Trophoblast cell (in vitro differentiated cells and primary cell): Measurements from ENCODE around the gene SARS1.

Experiments
- DNase-seq, 2 donors: peaks; one replicate each; pipeline ENCODE4 v3.0.0-alpha.2; 2016
- H2AFZ ChIP-seq: 2 replicates; pipeline ENCODE4 v1.6.1; 2013; ENCODE audit warnings: low read length, moderate library complexity, mild to moderate bottlenecking; ENCODE audit not compliant: insufficient read depth, poor library complexity
- H2AK5ac ChIP-seq: 2 replicates; pipeline ENCODE4 v1.6.1; 2013; ENCODE audit warnings: mild to moderate bottlenecking, low read length
- H2BK120ac ChIP-seq: 2 replicates; pipeline ENCODE4 v1.6.1; 2013; ENCODE audit warnings: low read length, mild to moderate bottlenecking, moderate library complexity; ENCODE audit not compliant: insufficient read depth, poor library complexity
- H2BK12ac ChIP-seq: 2 replicates; pipeline ENCODE4 v1.6.1; 2013; ENCODE audit warnings: mild to moderate bottlenecking, low read length, moderate library complexity
- H2BK5ac ChIP-seq: 2 replicates; pipeline ENCODE4 v1.6.1; 2013; ENCODE audit warnings: low read length, low read depth, moderate library complexity, mild to moderate bottlenecking; ENCODE audit not compliant: poor library complexity
- H3K14ac ChIP-seq: 2 replicates; pipeline ENCODE4 v1.6.1; 2013; ENCODE audit warnings: mild to moderate bottlenecking, low read length
- H3K18ac ChIP-seq: 2 replicates; pipeline ENCODE4 v1.6.1; 2013; ENCODE audit warnings: mild to moderate bottlenecking, low read length
- H3K23ac ChIP-seq: 2 replicates; pipeline ENCODE4 v1.6.1; 2013; ENCODE audit warnings: low read length
- H3K27ac ChIP-seq: 2 replicates; pipeline ENCODE4 v1.5.1; 2013; ENCODE audit warnings: low read depth, mild to moderate bottlenecking, inconsistent platforms, low read length, moderate library complexity
- H3K27me3 ChIP-seq: 2 replicates; pipeline ENCODE4 v1.6.1; 2013; ENCODE audit warnings: inconsistent platforms, mild to moderate bottlenecking, low read length, moderate library complexity; ENCODE audit not compliant: insufficient read depth
- H3K36me3 ChIP-seq, 2 experiments: 1 replicate in 1 of 2; 2 replicates in 1 of 2; pipeline ENCODE4 v1.6.1; 2013; ENCODE audit warnings: low read length in 2 of 2, mild to moderate bottlenecking in 2 of 2, moderate library complexity in 1 of 2; ENCODE audit not compliant: insufficient read depth in 2 of 2, control insufficient read depth in 1 of 2
- H3K4ac ChIP-seq: 2 replicates; pipeline ENCODE4 v1.6.1; 2013; ENCODE audit warnings: low read depth, mild to moderate bottlenecking, low read length, moderate library complexity
- H3K4me1 ChIP-seq, 2 experiments: 1 replicate in 1 of 2; 2 replicates in 1 of 2; pipeline ENCODE4 v1.6.1; 2013; ENCODE audit warnings: low read length in 2 of 2, mild to moderate bottlenecking in 2 of 2, moderate library complexity in 1 of 2; ENCODE audit not compliant: insufficient read depth in 2 of 2, control insufficient read depth in 1 of 2
- H3K4me2 ChIP-seq: 2 replicates; pipeline ENCODE4 v1.6.1; 2013; ENCODE audit warnings: inconsistent platforms, mild to moderate bottlenecking, low read length, moderate library complexity
- H3K4me3 ChIP-seq: 2 replicates; pipeline ENCODE4 v1.5.1; 2013; ENCODE audit warnings: mild to moderate bottlenecking, low read depth, low read length, inconsistent platforms
- H3K79me1 ChIP-seq: one replicate; pipeline ENCODE4 v1.6.1; 2013; ENCODE audit warnings: low read length
- H3K79me2 ChIP-seq: 2 replicates; pipeline ENCODE4 v1.6.1; 2013; ENCODE audit warnings: low read length, mild to moderate bottlenecking; ENCODE audit not compliant: control insufficient read depth, insufficient read depth, poor library complexity
- H3K9ac ChIP-seq: 2 replicates; pipeline ENCODE4 v1.6.1; 2013; ENCODE audit warnings: mild to moderate bottlenecking, low read length
- H3K9me3 ChIP-seq: 2 replicates; pipeline ENCODE4 v1.6.1; 2013; ENCODE audit warnings: low read depth, mild to moderate bottlenecking, control low read depth, inconsistent platforms, low read length; ENCODE audit not compliant: insufficient read depth
- H4K12ac ChIP-seq: 2 replicates; pipeline ENCODE4 v1.6.1; 2013; ENCODE audit warnings: low read depth, mild to moderate bottlenecking, low read length, moderate library complexity
- H4K8ac ChIP-seq: 2 replicates; pipeline ENCODE4 v1.6.1; 2013; ENCODE audit warnings: low read depth, mild to moderate bottlenecking, low read length, moderate library complexity
- H4K91ac ChIP-seq: one replicate; pipeline ENCODE4 v1.6.1; 2013; ENCODE audit warnings: low read depth, mild to moderate bottlenecking, low read length, moderate library complexity
- WGBS: extraction: QIAGEN DNeasy Blood & Tissue Kit; methylation state at CpG from one replicate; pipeline ENCODE4 v1.1.7; 2013; ENCODE audit warnings: missing lambda C conversion rate; ENCODE audit not compliant: insufficient read length, insufficient coverage; ENCODE audit errors: extremely low coverage; 5-methylcytosine and 5-hydroxymethylcytosine counted together

The SARS1 gene

DNA sequence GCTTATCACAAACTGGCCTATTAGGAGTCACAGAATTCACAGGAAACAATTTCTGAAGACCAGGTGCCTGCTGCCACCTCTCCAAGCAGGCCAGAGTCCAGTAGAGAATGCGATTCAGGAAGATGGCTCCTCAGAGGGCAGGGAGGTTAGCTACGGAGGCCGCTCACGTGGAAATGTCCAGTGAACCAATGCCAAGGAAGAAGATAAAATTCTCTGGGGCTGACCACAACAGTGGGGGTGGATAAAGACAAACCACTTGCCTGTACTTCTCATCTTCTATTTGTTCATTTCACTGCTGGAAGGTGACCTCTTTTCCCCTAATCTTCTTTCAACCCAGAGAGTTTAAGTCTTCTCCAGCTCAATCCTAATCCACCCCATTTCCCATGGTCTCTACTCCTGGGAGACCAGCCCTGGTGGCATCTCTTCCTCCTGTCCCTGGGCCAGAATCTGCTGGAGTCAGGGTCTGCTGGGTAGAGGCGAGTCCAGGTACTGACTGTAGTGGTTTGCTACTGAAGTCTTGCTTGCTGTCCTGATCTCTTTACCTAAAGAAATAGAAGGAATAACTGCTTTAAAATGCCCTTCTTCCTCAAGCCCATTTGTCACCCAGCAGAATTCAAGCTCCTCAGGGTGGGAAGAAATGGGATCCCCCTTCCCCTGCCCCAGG is 66.0 kb downstream of the SARS1 start:
- peaks cover 32 to 49% of the 10 kb centered on the region in 2 experiments for H3K4me1 ChIP-seq
- H2BK120ac ChIP-seq, result no peak overlapping the region
- H2BK12ac ChIP-seq, result no peak overlapping the region
- no peak overlapping the region for H3K9ac ChIP-seq
- H3K27ac ChIP-seq, result no peak overlapping the region
- H3K23ac ChIP-seq, result no peak overlapping the region
- no peak overlapping the region for H3K4me3 ChIP-seq
- H3K79me1 ChIP-seq, result peaks cover 32% of the 10 kb centered on the region
- no peak overlapping the region for H2AFZ ChIP-seq
- peaks cover 19% of the 10 kb centered on the region for H3K79me2 ChIP-seq
- H3K36me3 ChIP-seq, result peaks cover 29 to 32% of the 10 kb centered on the region in 2 experiments
- no peak overlapping the region for H3K14ac ChIP-seq
- no peak overlapping the region for H2AK5ac ChIP-seq
- peak overlapping the region; percentile 14 for H3K4ac ChIP-seq
- no peak overlapping the region for H4K12ac ChIP-seq
- peak overlapping the region; percentile 19 for H3K4me2 ChIP-seq
- H4K8ac ChIP-seq, result peak overlapping the region; percentile 15
- H3K9me3 ChIP-seq, result no peaks in the 10 kb centered on the region
- H2BK5ac ChIP-seq, result peak overlapping the region; percentile 6
- WGBS, result no CpG with 5 or more reads among the region's 5 CpGs
- no peaks in the 10 kb centered on the region for H3K27me3 ChIP-seq
- no peak overlapping the region for H4K91ac ChIP-seq
- DNase-seq, result no peak
- H3K18ac ChIP-seq, result no peak overlapping the region

DNA sequence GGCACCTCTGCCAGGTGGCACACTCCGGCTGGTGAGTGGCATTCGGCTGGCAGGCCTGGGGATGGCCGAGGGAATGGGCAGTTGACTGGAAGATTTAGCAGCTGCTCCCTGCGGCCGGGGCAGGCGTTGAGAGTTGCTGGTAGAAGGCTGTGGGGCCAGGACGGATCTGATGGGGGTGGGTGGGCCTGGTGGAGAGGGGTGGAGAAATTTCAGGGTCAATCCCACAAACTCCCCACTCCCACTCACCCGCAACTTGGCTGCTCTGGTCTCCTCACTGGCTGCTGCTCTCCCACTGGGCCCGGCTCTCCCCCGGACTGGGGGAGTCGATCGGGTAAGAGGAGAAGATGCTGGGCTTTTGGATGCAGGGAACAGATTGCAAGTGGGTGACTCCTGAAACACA is 67.1 kb downstream of the SARS1 start:
- Histone ChIP-seq H3K79me1 (peaks cover 24% of the 10 kb centered on the region), H3K9ac (peak overlapping the region; percentile 73), H4K91ac (no peak overlapping the region), H3K4me1 (peaks cover 28 to 44% of the 10 kb centered on the region in 2 experiments), H2BK12ac (no peak overlapping the region), H3K4me2 (peak overlapping the region; percentile 74), H4K8ac (no peak overlapping the region), H3K27me3 (no peaks in the 10 kb centered on the region), H3K79me2 (peaks cover 19% of the 10 kb centered on the region), H3K4ac (peak overlapping the region; percentile 77), H4K12ac (no peak overlapping the region), H3K14ac (peak overlapping the region; percentile 54), H3K9me3 (no peaks in the 10 kb centered on the region), H3K4me3 (no peak overlapping the region), H3K36me3 (peaks cover 29 to 32% of the 10 kb centered on the region in 2 experiments), H3K23ac (no peak overlapping the region), H3K18ac (no peak overlapping the region), H3K27ac (no peak overlapping the region), H2AK5ac (no peak overlapping the region), H2BK120ac (no peak overlapping the region), H2BK5ac (no peak overlapping the region), H2AFZ (no peak overlapping the region)
- no CpG with 5 or more reads among the region's 12 CpGs for WGBS
- no peak for DNase-seq

DNA sequence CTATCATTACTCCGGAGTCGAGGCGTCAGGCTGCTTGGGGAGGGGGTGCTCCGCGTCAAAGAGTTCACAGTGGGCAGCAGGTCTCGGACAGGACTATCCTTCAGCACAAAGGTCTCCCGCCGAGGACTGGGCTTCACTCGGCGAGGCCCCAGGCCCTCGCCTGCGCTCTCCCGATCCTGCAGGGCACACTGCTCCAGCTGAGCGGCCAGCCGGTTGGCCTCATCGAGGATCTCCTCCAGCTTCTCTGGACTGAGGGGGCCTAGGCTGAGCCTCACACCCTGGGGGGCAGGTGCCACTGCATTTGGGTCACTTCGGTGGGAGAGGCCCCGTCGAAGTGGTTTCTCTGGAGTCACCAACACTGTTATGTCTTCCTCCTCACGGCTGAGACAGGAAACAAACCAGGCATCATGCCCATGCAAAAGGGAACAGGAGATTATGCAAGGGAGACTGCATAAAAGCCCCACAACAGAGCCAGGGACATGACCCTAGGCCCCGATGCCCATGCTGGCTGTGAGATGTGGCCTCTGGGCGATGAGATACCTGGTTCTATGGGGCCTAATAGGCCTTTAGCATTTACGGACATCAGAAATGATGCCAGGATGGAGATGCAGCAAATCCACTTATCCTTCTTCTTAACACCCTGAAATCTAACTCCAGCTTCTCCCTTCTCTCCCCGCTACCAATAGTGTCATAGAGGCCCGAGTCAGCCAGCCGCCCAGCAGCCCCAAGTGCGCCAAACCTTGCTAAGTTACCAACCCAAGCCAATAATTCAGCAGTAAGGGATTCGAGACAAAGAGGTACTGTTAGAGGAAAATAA is 68.2 kb downstream of the SARS1 start:
- peak overlapping the region; percentile 82 for H3K4me3 ChIP-seq
- H3K14ac ChIP-seq, result peak overlapping the region; percentile 63
- H3K23ac ChIP-seq, result no peak overlapping the region
- H4K91ac ChIP-seq, result peak overlapping the region; percentile 24
- peak overlapping the region; percentile 93 for H3K4ac ChIP-seq
- WGBS, result no CpG with 5 or more reads among the region's 28 CpGs
- H3K4me1 ChIP-seq, result peaks cover 24 to 45% of the 10 kb centered on the region in 2 experiments
- H3K27me3 ChIP-seq, result no peaks in the 10 kb centered on the region
- H3K79me1 ChIP-seq, result peaks cover 24% of the 10 kb centered on the region
- peaks cover 29 to 32% of the 10 kb centered on the region in 2 experiments for H3K36me3 ChIP-seq
- peak overlapping the region; percentile 81 for H3K9ac ChIP-seq
- no peak overlapping the region for H3K27ac ChIP-seq
- peak overlapping the region; percentile 20 for H2BK120ac ChIP-seq
- peaks cover 19% of the 10 kb centered on the region for H3K79me2 ChIP-seq
- peak overlapping the region; percentile 18 for H4K8ac ChIP-seq
- H3K9me3 ChIP-seq, result no peaks in the 10 kb centered on the region
- peak overlapping the region; percentile 32 for H2AFZ ChIP-seq
- no peak overlapping the region for H2BK5ac ChIP-seq
- DNase-seq, result no peak
- H2AK5ac ChIP-seq, result peak overlapping the region; percentile 41
- peak overlapping the region; percentile 51 for H3K18ac ChIP-seq
- peak overlapping the region; percentile 34 for H4K12ac ChIP-seq
- H3K4me2 ChIP-seq, result peak overlapping the region; percentile 74
- H2BK12ac ChIP-seq, result peak overlapping the region; percentile 46

DNA sequence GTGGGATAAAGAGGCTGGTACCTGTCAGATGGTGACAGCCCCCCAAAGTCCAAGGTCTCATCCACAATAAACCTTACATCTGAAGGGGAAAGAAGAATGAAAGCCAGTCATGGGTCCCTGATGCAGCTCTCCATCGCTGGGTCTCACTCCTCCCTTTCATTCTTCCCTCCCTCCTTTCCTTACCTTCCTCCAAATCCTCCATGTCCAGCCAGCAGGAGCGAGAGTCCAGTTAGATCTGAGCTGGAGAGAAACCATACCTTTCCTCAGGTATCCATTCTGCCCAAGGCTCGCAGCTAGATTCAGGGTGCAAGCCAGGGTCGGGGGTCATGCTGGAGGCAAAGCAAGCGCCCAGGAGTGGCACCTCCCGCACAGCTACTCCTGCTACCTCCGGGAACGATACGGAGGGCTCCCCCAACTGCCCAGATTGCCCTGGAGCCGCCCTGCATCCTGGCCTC is 68.8 kb downstream of the SARS1 start:
- Histone ChIP-seq H3K18ac (peak overlapping the region; percentile 89), H2BK12ac (no peak overlapping the region), H3K4me1 (peaks cover 20 to 42% of the 10 kb centered on the region in 2 experiments), H2BK5ac (peak overlapping the region; percentile 63), H2AK5ac (no peak overlapping the region), H3K79me2 (peaks cover 19% of the 10 kb centered on the region), H3K4me2 (peak overlapping the region; percentile 74), H3K79me1 (peaks cover 24% of the 10 kb centered on the region), H4K91ac (peak overlapping the region; percentile 79), H3K36me3 (peaks cover 29 to 32% of the 10 kb centered on the region in 2 experiments), H2BK120ac (peak overlapping the region; percentile 45), H4K12ac (peak overlapping the region; percentile 64), H3K27me3 (no peaks in the 10 kb centered on the region), H3K23ac (no peak overlapping the region), H3K4me3 (peak overlapping the region; percentile 82), H3K9me3 (no peaks in the 10 kb centered on the region), H3K14ac (peak overlapping the region; percentile 74), H3K4ac (peak overlapping the region; percentile 93), H3K27ac (peak overlapping the region; percentile 46), H2AFZ (peak overlapping the region; percentile 47), H3K9ac (peak overlapping the region; percentile 81), H4K8ac (peak overlapping the region; percentile 73)
- DNase-seq, result no peak
- no CpG with 5 or more reads among the region's 10 CpGs for WGBS
